Right hindlimb (tissue), 1 donor: ENCODE results near the gene WDFY2.
A peak's percentile ranks its signal among the peaks of the same experiment; 100 is the strongest.

Experiments
- DNase-seq: peaks from one replicate; pipeline ENCODE4 v3.0.0-alpha.2; 2018

WDFY2 gene

GRCh38 chr13:51601601-51602565 lies 17.6 kb downstream of the WDFY2 start:
- no peak for DNase-seq

- DNase-seq = no peak
These were observed 19.5 kb downstream of the WDFY2 start for GRCh38 chr13:51603716-51604115.

GRCh38 chr13:51605698-51606097 lies 21.4 kb downstream of the WDFY2 start:
- DNase-seq = no peak

DNA sequence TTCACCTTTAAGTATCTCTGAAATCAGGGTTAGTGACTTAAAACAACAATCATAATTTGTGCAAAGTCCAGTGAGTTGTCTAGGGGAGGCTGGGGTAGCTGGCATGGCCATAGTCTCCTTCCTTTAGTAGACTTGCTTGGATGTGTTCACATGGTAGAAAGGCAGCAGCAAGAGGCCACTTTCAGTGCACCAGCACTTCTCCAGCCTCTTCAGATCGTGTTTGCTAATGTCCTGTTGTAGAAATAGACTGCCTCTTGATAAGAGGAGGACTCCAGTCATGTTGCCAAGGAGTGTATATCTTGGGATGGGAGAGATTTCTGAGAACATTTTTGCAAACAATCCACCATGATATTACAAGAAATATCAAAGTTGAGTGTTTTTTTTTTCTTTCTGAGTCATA lies 22.9 kb downstream of the WDFY2 start:
- DNase-seq = no peak

DNA sequence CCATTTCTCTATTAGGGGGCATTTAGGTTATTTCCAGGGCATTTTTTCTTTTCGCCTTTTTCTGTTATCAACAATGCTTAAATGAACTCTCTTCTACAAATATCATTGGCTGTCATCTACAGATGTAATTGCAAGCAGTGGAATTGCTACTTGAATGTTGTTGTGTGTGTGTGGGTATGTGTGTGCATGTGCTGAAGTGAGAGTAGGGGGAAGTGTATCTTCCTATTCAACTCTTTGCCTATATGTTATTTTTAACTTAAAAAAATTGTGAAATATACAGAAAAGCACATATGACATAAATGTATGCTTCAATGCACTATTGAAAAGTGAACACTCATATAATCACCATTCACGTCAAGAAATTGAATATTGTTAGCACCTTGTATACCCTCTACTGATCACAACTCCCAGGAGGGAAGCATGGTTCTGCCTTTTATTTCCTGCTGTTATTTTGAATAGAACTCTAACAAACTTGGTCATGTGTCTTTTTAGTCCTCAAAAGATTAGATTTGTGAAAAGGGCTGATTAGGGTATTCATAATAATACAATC lies 24.7 kb downstream of the WDFY2 start:
- DNase-seq = no peak

GRCh38 chr13:51612867-51613266 lies 28.6 kb downstream of the WDFY2 start:
- no peak for DNase-seq

DNA sequence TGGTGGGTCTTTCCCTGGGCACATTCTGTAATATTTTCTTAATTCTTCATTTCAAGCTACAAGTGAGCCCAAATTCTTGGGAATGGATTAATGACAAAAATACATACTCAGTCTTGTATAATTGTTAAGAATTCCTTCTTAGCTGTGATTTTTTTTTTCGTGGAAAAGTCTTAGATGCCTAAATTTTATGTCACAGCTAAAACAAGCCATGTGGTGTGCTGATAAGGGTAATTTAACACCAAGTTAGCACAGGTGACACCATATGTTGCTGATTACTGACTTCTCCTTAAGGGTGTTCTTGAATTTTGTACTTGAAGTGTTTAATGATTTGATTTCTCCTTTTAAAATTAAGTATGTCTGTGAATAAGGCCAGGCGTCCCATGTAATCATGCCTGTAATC lies 29.3 kb downstream of the WDFY2 start:
- DNase-seq = no peak

GRCh38 chr13:51614350-51614786 lies 30.1 kb downstream of the WDFY2 start:
- DNase-seq = peak; percentile 61

GRCh38 chr13:51618626-51619025 lies 34.4 kb downstream of the WDFY2 start:
- DNase-seq = no peak

- peak; percentile 49 for DNase-seq
These were observed 35.4 kb downstream of the WDFY2 start for GRCh38 chr13:51619614-51620013.

GRCh38 chr13:51620165-51620983 lies 36.1 kb downstream of the WDFY2 start:
- peak; percentile 75 for DNase-seq

- no peak for DNase-seq
These were observed 37.3 kb downstream of the WDFY2 start for GRCh38 chr13:51621602-51622001.

- no peak for DNase-seq
These were observed 39.2 kb downstream of the WDFY2 start for GRCh38 chr13:51623473-51623872.

- no peak for DNase-seq
These were observed 39.9 kb downstream of the WDFY2 start for GRCh38 chr13:51624207-51624606.

DNA sequence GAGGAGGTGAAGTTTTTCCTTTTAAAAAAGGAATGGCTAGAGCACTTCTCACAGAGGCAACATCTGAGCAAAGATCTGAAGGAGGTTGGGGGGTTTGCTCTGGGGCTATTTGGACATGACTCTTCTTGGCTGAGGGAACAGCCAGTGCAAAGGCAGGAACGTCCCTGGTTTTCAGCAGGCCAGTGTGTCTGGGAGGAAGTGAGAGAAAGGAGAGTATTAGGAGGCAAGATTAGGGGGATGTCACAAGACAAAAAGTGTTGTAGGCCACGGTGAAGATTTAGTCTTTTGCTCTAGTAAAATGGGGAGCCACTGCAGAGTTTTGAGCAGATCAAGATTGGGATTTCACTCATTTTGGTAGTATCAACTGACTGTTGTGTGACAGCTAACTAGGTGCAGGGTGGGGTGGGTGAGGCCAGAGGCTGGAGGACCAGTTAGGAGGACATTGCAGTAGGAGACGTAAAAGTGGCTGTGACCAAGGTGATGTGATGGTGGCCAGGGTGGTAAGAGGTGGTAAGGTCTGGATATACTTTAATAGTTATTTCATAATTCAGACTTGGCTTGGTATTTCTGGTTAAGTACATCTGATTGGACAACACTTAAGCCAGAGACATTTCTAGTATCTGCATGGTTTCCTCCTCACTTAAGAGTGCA lies 40.6 kb downstream of the WDFY2 start:
- no peak for DNase-seq

- DNase-seq = peak; percentile 40
These were observed 41.5 kb downstream of the WDFY2 start for GRCh38 chr13:51625555-51626345.

GRCh38 chr13:51626749-51627148 lies 42.5 kb downstream of the WDFY2 start:
- DNase-seq = no peak

DNA sequence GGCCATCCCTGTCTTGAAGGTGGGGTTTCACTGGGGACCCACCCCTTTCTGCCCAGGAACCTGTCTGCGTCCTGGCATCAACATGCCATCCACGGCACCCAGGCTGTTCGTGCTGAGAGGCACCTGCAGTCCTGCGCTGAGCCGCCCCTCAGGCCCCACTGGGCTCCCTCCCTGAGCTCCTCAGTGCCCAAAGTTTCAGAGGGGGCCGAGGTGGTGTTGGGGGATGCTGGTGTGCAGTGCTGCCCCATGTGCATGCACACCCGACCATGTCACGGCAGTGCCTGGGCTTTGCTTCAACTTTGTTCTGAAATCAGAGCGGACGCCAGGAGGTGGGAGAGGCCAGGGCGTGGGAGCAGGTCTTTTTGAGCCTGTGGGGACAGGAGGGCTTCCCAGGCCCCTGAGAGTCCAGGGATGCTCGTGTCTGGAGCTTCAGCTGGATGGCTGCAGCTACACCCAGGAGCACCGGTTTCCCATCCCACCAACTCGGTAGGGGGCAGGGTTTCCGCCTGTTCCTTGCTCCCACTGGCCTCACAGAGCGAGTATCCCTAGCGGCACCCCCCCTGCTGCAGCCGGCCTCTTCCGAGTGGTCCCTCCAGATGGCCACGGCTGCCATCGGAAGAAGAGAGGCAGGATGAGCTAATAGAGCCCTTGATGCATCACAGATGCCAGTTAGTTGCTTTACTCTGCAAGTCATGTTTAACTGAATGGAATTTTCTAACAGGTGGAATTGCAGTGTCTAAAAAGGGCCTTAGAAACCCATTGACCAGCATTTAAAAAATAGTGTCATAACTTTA lies 44.0 kb downstream of the WDFY2 start:
- no peak for DNase-seq

GRCh38 chr13:51629491-51630287 lies 45.4 kb downstream of the WDFY2 start:
- no peak for DNase-seq

GRCh38 chr13:51630288-51630615 lies 46.0 kb downstream of the WDFY2 start:
- no peak for DNase-seq
